SK-N-SH (cell line): ENCODE results near the gene NHSL1. TPM values are rescaled to one million over a fixed set of nuclear protein-coding genes. Genes with fewer than 3 reads are reported as not detected.

Experiments used
- CTCF ChIA-PET: fragments of 300-600, 350-600 bp; formaldehyde crosslinking; extraction: SDS; loops from one replicate; lab custom pipeline; 2021; lab: Yijun Ruan, JAX
- POLR2A ChIA-PET: fragments of 350-600 bp; sonication (Branson Sonifier 250); formaldehyde crosslinking; extraction: SDS; loops from one replicate; lab custom pipeline; 2020; ENCODE audit warnings: antibody characterized with exemption, inconsistent platforms; lab: Yijun Ruan, JAX
- DNase-seq: peaks from one replicate; pipeline ENCODE4 v3.0.0; 2012
- H2AFZ ChIP-seq: fragments of 200-600 bp; sonication (generic); 2 replicates; pipeline ENCODE4 v1.8.1; 2016; ENCODE audit warnings: antibody characterized with exemption, mild to moderate bottlenecking, low read depth
- H3F3A ChIP-seq: fragments of 200-600 bp; sonication (generic); replicated peaks from 2 replicates; pipeline ENCODE3; 2016; ENCODE audit warnings: antibody characterized with exemption, mild to moderate bottlenecking; ENCODE audit not compliant: insufficient read depth
- H3K27ac ChIP-seq, 2 experiments: fragments of 200-500 bp in 1 of 2; fragments of 200-600 bp in 1 of 2; sonication (Bioruptor generic) in 1 of 2; sonication (generic), shearing (Covaris generic) in 1 of 2; 2 replicates each; pipeline versions ENCODE4 v1.5.1 to v1.6.1; 2014 to 2016; ENCODE audit warnings: low read depth in 2 of 2, inconsistent platforms in 1 of 2, low read length in 1 of 2, mild to moderate bottlenecking in 1 of 2, mixed read lengths in 1 of 2
- H3K27me3 ChIP-seq: fragments of 200-600 bp; sonication (generic), shearing (Covaris generic); 2 replicates; pipeline ENCODE4 v1.6.1; 2016; ENCODE audit warnings: mixed run types; ENCODE audit not compliant: insufficient read depth
- H3K36me3 ChIP-seq, 2 experiments: fragments of 200-500 bp in 1 of 2; fragments of 200-600 bp in 1 of 2; sonication (Bioruptor generic) in 1 of 2; sonication (generic) in 1 of 2; replicated peaks in 1 of 2; 2 replicates each; pipeline versions ENCODE3 to v1.5.1; 2014 to 2016; ENCODE audit warnings: low read length in 1 of 2, mild to moderate bottlenecking in 1 of 2; ENCODE audit not compliant: insufficient read depth in 2 of 2, control insufficient read depth in 1 of 2
- H3K4me1 ChIP-seq, 2 experiments: fragments of 200-500 bp in 1 of 2; fragments of 200-600 bp in 1 of 2; sonication (Bioruptor generic) in 1 of 2; sonication (generic), shearing (Covaris generic) in 1 of 2; 2 replicates each; pipeline versions ENCODE4 v1.5.1 to v1.6.1; 2014 to 2016; ENCODE audit warnings: low read depth in 1 of 2, low read length in 1 of 2, mixed run types in 1 of 2; ENCODE audit not compliant: insufficient read depth in 2 of 2, control insufficient read depth in 1 of 2
- H3K4me2 ChIP-seq: fragments of 200-600 bp; sonication (generic), shearing (Covaris generic); 2 replicates; pipeline ENCODE4 v1.6.1; 2017; ENCODE audit warnings: mixed run types
- H3K4me3 ChIP-seq, 2 experiments: fragments of 200-500 bp in 1 of 2; fragments of 200-600 bp in 1 of 2; sonication (Bioruptor generic) in 1 of 2; sonication (generic), shearing (Covaris generic) in 1 of 2; 2 replicates each; pipeline versions ENCODE4 v1.5.1 to v1.8.1; 2014 to 2016; ENCODE audit warnings: low read depth in 2 of 2, inconsistent platforms in 1 of 2, low read length in 1 of 2, mild to moderate bottlenecking in 1 of 2, mixed read lengths in 1 of 2, moderate library complexity in 1 of 2
- H3K79me2 ChIP-seq: fragments of 200-600 bp; sonication (generic); 2 replicates; pipeline ENCODE4 v1.8.1; 2017; ENCODE audit warnings: mild to moderate bottlenecking; ENCODE audit not compliant: insufficient read depth
- H3K9ac ChIP-seq: fragments of 200-600 bp; sonication (generic); 2 replicates; pipeline ENCODE4 v1.6.1; 2017; ENCODE audit warnings: mixed run types
- H3K9me2 ChIP-seq: fragments of 200-600 bp; sonication (generic); 2 replicates; pipeline ENCODE4 v1.6.1; 2017; ENCODE audit warnings: mixed run types
- H3K9me3 ChIP-seq: fragments of 200-600 bp; sonication (generic); 2 replicates; pipeline ENCODE4 v1.6.1; 2017; ENCODE audit warnings: mixed run types, mild to moderate bottlenecking, moderate library complexity
- H4K20me1 ChIP-seq: fragments of 200-600 bp; sonication (generic); 2 replicates; pipeline ENCODE4 v1.6.1; 2017; ENCODE audit warnings: mild to moderate bottlenecking, mixed run types; ENCODE audit not compliant: insufficient read depth
- CTCF ChIP-seq: fragments of 200-600 bp; sonication (generic); IDR thresholded peaks from 2 replicates; pipeline ENCODE4 v1.6.1; 2017; ENCODE audit warnings: antibody characterized with exemption, mild to moderate bottlenecking, moderate library complexity
- ELF1 ChIP-seq: IDR thresholded peaks from 2 replicates; pipeline ENCODE4 v1.4.0; 2012
- EP300 ChIP-seq, 2 experiments: IDR thresholded peaks; 2 replicates each; pipeline versions ENCODE4 v1.4.0 to v1.6.1; 2012; ENCODE audit warnings: borderline replicate concordance in 1 of 2, low read depth in 1 of 2, low read length in 1 of 2
- EZH2phosphoT487 ChIP-seq: fragments of 200-600 bp; sonication (generic); IDR thresholded peaks from 2 replicates; pipeline ENCODE4 v1.6.1; 2017; ENCODE audit warnings: low read depth, mixed run types, mild to moderate bottlenecking, antibody characterized with exemption, moderate library complexity, borderline replicate concordance
- FOSL2 ChIP-seq: IDR thresholded peaks from 2 replicates; pipeline ENCODE4 v1.4.0; 2012; ENCODE audit warnings: low read depth, mild to moderate bottlenecking, moderate library complexity, borderline replicate concordance
- GABPA ChIP-seq: IDR thresholded peaks from 2 replicates; pipeline ENCODE4 v1.4.0; 2012; ENCODE audit warnings: low read depth, mild to moderate bottlenecking
- MAX ChIP-seq: IDR thresholded peaks from 2 replicates; pipeline ENCODE4 v1.4.0; 2012; ENCODE audit warnings: low read depth
- MEF2A ChIP-seq: IDR thresholded peaks from 2 replicates; pipeline ENCODE4 v1.4.0; 2012; ENCODE audit warnings: low read depth, borderline replicate concordance
- MXI1 ChIP-seq: IDR thresholded peaks from 2 replicates; pipeline ENCODE4 v1.6.1; 2012; ENCODE audit warnings: mild to moderate bottlenecking, low read depth, low read length, improper control_type of control experiment
- RAD21 ChIP-seq: IDR thresholded peaks from 2 replicates; pipeline ENCODE4 v1.6.1; 2012; ENCODE audit warnings: mild to moderate bottlenecking, low read length
- TAF1 ChIP-seq: IDR thresholded peaks from 2 replicates; pipeline ENCODE4 v1.6.1; 2012; ENCODE audit warnings: low read depth, mild to moderate bottlenecking, low read length, moderate library complexity, borderline replicate concordance
- TCF12 ChIP-seq: IDR thresholded peaks from 2 replicates; pipeline ENCODE4 v1.4.0; 2012
- USF2 ChIP-seq: fragments of 150-350 bp; IDR thresholded peaks from 2 replicates; pipeline ENCODE4 v1.6.1; 2017; ENCODE audit warnings: antibody characterized with exemption, low read length, low read depth, borderline replicate concordance
- YY1 ChIP-seq: IDR thresholded peaks from 2 replicates; pipeline ENCODE4 v1.4.0; 2012; ENCODE audit warnings: low read depth, mild to moderate bottlenecking
- WGBS: methylation state at CpG from one replicate; pipeline ENCODE4 v1.1.6; 2017; ENCODE audit warnings: low lambda C conversion rate; 5-methylcytosine and 5-hydroxymethylcytosine counted together
- polyA plus RNA-seq, 3 experiments: library from polyadenylated mRNA; depleted of rRNA; stranded (reverse); fragments of >200 nt; gene quantifications; 2 replicates each; pipeline ENCODE4 v1.2.3, GENCODE V29; 2012
- TF ChIP-seq, protein P1 (sequence below): IDR thresholded peaks from 2 replicates; pipeline ENCODE4; 2012
- TF ChIP-seq, protein P2 (sequence below): IDR thresholded peaks from 2 replicates; pipeline ENCODE4 v1.4.0; 2012; ENCODE audit warnings: low read depth, borderline replicate concordance
- TF ChIP-seq, protein P3 (sequence below): IDR thresholded peaks from 2 replicates; pipeline ENCODE4 v1.4.0; 2012; ENCODE audit warnings: low read depth, borderline replicate concordance

NHSL1 gene
- polyA plus RNA-seq, 1 of the 3 experiments (the other 2 are of a cell fraction) = under 0.01 TPM

DNA sequence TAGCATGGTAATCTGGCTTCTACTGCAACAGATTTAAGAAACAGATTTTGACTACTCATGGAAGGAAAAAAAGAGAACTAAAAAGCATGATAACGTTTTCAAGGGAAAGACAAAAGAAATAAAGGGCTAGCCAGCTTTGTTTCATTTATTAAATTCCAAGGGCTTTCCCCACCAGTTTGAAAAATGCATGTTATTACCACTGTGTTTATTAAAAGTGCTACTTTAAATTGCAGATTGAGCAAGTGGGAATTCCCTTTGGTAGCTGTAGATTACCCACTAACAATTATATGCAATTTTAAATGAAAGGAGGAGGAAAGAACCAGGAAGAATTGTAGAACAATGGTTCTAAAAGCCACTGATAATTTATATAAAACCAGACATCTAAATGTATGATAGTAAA lies 40.6 kb upstream of the NHSL1 start:
- Histone ChIP-seq H3K4me2 (no peak overlapping the region), H3K27ac (no peak overlapping the region), H3K36me3 (no peaks in the 10 kb centered on the region), H3K4me3 (no peak overlapping the region), H2AFZ (no peak overlapping the region), H3K4me1 (no peaks in the 10 kb centered on the region; a peak in 1 of 4 replicates), H3K9ac (no peak overlapping the region), H3K79me2 (no peaks in the 10 kb centered on the region), H3K27me3 (peaks cover 22% of the 10 kb centered on the region; the same call in 1 of the 2 replicates), H3F3A (no peaks in the 10 kb centered on the region), H3K9me3 (no peaks in the 10 kb centered on the region), H3K9me2 (no peaks in the 10 kb centered on the region), H4K20me1 (no peaks in the 10 kb centered on the region)
- no peak for DNase-seq
- CTCF ChIA-PET = interaction anchor here (1.3 to 1.4 kb wide), 2 partner anchors 19 to 424 kb away, joined by 4 to 5 read pairs; no protein-coding TSS in a partner anchor
- WGBS = 21% methylated on average over 1 of the region's 1 CpG
- TF ChIP-seq CTCF (no peak), FOSL2 (no peak), EZH2phosphoT487 (no peak), RAD21 (no peak), GABPA (no peak), EP300 (IDR thresholded peaks at IDR 0.05; ENCODE audit: borderline replicate concordance in 1 of 2, low read depth in 1 of 2, low read length in 1 of 2) (no peak), USF2 (no peak), YY1 (no peak), TAF1 (no peak), TCF12 (no peak), MXI1 (no peak), MAX (no peak), MEF2A (no peak), ELF1 (no peak)
- TF ChIP-seq, protein P1, sequence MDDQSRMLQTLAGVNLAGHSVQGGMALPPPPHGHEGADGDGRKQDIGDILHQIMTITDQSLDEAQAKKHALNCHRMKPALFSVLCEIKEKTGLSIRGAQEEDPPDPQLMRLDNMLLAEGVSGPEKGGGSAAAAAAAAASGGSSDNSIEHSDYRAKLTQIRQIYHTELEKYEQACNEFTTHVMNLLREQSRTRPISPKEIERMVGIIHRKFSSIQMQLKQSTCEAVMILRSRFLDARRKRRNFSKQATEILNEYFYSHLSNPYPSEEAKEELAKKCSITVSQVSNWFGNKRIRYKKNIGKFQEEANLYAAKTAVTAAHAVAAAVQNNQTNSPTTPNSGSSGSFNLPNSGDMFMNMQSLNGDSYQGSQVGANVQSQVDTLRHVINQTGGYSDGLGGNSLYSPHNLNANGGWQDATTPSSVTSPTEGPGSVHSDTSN = no peak
- TF ChIP-seq, protein P2, sequence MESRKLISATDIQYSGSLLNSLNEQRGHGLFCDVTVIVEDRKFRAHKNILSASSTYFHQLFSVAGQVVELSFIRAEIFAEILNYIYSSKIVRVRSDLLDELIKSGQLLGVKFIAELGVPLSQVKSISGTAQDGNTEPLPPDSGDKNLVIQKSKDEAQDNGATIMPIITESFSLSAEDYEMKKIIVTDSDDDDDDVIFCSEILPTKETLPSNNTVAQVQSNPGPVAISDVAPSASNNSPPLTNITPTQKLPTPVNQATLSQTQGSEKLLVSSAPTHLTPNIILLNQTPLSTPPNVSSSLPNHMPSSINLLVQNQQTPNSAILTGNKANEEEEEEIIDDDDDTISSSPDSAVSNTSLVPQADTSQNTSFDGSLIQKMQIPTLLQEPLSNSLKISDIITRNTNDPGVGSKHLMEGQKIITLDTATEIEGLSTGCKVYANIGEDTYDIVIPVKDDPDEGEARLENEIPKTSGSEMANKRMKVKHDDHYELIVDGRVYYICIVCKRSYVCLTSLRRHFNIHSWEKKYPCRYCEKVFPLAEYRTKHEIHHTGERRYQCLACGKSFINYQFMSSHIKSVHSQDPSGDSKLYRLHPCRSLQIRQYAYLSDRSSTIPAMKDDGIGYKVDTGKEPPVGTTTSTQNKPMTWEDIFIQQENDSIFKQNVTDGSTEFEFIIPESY = no peak
- TF ChIP-seq, protein P3, sequence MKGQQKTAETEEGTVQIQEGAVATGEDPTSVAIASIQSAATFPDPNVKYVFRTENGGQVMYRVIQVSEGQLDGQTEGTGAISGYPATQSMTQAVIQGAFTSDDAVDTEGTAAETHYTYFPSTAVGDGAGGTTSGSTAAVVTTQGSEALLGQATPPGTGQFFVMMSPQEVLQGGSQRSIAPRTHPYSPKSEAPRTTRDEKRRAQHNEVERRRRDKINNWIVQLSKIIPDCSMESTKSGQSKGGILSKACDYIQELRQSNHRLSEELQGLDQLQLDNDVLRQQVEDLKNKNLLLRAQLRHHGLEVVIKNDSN = no peak
- POLR2A ChIA-PET = no interaction called here
